ENCODE data around the gene GUCY2D.

- TF ChIP-seq CTCF (optimal IDR thresholded peaks at IDR 0.05 in 1 of 3, IDR thresholded peaks at IDR 0.05 in 1 of 3, conservative IDR thresholded peaks at IDR 0.05 in 1 of 3; ENCODE audit: extremely low read depth in 1 of 3, insufficient read depth in 2 of 3, low read length in 3 of 3) (no peak), EZH2 (IDR thresholded peaks at IDR 0.05; ENCODE audit: low read length) (no peak)
These were observed 20.1 kb downstream of the GUCY2D start for GRCh38 chr17:8022360-8023003.

Measured in keratinocyte (primary cell).